Kidney capillary endothelial cell (primary cell): ENCODE results near the gene GAS2L2.
A peak's percentile ranks its signal among the peaks of the same experiment; 100 is the strongest.
"Not testable (repeated sequence)": the region's sequence is repeated elsewhere in the genome, so short reads cannot be mapped to it uniquely, and the experiment has no call there.

Experiments
- DNase-seq: peaks from one replicate; pipeline ENCODE4 v3.0.0-alpha.2; 2018; ENCODE audit warnings: low spot score

GAS2L2 gene

DNA sequence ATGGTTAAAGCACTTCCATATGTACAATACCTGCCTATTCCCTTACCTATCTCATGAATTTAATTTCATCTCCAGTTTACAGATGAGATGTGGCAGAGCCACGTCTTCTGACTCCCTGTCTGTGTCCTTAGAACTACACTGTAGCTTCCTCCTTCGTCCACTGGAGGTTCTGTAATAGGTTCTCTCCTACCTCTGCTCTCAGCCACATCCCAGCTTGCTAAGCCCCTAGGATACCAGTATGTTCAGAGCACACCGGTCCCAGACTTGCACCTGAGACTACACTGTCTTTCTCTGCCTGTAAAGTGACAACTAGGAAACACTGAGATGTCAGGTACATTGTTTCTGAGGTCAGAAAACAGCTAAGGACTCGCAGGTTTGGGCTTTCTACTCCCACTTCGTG, 25.4 kb downstream of the GAS2L2 start:
- DNase-seq = no peak

DNA sequence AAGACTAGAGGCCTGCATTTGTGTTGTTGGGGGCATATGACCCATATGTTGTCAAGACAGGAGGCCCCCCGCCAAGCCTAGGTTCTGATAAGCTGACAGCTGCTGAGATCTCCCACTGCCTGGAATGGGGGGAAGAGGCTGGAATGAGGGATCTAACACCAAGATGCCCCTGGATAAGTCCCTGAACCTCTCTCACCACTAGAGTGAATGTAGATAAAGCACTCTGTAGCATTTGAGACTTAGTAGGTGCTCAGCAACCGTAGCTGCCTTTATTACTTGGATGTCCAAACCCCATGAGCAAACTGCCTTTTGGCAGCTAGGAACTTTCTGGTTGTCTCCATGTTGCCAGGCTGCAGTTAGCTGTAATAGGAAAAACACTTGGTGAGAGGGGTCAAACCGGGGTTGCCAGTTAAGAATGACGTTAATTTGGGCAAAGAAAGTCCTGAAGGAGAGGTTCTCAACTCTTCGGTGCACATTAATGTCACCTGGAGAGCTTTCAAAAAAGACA, 26.0 kb downstream of the GAS2L2 start:
- DNase-seq = no peak

DNA sequence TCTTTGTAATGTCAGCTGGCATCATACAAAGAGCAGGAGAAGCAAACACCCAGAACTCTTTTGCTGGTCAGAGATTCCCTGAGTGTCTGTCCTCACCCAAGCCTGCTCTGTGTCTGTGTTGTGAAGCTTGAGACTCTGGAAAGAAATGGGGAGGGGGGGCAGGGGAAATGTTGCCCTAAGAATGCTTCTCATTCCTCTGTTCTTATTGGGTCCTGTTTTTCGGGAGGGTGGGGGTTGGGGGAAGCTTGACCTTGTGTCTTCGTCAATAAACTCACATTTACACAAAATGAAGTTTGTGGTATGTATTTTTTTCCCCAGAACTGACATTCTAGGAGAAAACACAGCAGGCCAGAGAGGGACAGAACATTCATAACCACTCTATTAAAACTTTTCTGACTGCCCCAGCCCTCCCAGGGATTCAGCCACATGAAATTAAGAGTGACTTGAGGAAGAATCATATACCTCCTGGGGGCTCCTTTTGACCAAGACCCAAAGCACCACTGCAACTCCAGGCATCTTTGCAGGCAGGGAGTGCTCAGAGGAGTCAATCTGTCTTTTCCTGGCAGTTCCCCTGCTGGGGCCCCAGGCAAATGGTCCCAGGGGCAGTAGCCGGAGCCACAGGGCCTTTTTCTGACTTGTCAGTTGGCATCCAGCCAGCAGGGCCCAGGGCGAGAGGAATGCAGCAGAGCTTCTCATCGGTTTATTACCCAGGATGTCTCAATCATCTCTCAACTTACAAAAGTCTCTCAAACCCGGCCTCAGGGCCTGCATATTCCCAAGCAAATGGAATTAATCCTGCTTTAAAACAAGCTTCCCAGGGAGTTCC, 26.7 kb downstream of the GAS2L2 start:
- no peak for DNase-seq

DNA sequence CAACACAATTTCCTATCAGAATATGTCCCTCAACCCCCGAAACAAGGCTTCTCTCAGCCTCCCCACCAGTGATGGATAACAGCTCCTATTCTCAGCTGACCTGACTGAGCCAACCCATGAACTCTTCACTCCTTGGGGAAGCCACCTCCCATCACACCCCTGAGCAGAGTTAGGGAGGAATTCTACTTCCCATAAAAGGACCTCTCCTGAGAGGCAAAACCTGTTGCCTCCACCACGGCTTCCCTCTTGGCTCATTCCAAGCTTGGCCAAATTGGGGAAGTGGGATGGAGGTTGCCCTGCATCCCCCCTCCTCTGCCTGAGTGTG, 27.3 kb downstream of the GAS2L2 start:
- no peak for DNase-seq

DNA sequence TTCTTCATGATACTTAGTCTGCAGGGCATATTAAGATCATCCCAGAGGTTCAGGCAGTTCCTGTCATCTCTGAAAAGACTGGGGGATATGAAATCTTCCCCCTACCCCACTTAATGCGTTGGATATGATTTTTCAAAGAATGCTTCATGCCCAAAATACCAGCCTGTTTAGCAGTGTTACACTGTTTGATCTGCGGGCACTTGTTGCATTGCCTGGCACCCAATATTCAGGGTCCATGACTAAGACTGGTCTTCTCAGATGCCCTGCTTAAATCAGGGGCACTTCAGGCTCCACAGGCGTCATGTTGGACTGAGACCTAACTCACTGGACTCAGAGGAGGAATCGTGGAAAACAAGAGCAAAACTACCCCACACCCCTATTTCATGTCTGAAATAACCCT, 28.0 kb downstream of the GAS2L2 start:
- no peak for DNase-seq

DNA sequence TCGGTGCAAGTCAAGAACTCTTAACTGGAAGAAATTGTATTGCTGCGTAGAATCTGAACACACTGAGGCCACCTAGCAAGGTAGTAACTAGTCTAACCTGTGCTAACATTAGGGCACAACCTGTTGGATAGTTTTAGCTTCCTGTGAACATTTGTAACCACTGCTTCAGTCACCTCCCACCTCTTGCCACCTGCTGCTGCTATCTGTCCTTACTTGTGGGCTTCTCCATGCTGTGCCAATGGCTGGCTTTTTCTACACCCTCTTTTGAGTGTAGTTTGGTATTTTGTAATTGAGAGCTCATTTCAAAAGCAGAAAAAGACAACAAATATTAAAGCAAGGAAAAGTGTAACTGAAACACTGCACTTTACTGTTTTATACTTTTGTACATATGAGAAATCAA, 29.3 kb downstream of the GAS2L2 start:
- DNase-seq = no peak

DNA sequence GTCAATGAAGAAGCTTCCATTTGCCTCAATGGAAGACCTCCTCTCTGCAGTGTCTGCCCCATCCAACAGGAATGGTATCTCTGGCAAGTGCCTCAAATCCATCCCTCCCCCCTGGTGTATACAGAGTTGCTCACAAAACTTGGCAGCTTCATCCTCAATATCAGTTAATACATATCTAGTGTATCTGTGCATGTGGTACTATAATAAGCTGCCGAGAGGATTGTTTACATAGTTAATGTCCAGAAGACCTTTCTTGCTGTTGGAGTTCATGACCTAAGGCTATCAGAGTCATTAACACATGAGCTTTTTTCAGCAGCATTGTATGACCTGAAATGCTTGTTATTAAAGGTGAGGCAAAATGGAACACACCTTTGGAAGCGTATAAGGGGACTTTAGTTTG, 35.6 kb downstream of the GAS2L2 start:
- DNase-seq = no peak

DNA sequence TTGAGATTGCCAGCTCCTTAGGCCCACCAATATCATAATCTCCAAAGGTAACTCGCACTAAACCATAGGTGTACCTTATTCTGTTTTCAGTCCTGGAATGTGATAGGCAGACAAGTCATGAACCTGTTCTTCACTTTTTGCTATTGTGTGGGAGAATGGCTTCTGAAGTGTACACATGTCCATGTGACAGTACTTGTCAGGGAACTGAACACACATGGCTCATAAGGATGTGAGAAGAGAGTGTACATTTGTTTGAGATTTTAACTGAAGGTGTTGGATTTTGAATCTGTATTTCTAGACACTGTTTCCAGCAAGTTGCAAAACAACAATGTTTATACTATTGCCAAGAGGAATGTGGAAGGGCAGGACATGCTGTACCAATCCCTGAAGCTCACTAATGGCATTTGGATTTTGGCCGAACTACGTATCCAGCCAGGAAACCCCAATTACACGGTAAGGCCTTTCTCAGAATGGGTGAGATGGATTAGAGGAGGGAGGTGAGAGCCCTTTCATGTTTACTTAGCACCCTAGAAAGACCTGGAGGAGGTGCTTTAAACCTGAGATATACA, 36.1 kb downstream of the GAS2L2 start:
- DNase-seq = no peak

DNA sequence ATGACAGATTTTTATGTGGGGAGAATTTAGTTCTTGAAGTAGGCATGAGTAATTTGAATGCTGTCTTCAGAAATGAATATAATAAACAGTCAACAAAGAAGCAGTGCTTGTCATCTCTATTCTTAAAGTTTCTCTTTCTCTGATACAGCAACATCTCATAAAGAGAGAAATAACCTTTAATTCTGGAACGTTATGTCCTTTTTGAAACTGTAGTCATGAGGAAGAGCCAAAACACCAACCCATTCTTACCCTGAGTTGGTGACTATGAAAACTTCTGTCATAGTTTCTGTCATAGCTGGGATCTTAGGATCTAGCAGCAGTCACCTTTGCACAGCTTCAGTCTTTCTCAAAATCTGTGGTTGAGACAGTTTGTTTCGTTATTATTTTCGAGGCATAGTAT, 36.9 kb downstream of the GAS2L2 start:
- DNase-seq = no peak

DNA sequence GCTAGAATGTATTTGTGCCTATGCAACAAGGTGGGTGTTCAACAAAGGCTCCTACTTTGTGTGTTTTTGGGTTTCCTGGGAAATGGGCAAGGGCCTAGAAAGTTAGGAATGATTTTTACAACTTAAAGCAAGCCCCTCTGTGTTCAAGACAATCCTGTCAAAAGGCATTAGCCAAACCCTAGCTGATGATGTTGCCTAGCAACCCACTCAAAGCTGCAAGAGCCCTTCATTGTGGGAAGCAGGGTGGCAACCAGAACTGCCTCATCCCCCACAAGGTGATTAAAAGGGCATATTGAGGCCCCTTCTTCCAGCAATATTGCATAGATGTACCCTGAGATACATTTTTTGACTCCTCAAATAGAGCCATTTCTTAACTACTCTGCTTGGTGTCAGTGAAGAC, 37.6 kb downstream of the GAS2L2 start:
- no peak for DNase-seq

DNA sequence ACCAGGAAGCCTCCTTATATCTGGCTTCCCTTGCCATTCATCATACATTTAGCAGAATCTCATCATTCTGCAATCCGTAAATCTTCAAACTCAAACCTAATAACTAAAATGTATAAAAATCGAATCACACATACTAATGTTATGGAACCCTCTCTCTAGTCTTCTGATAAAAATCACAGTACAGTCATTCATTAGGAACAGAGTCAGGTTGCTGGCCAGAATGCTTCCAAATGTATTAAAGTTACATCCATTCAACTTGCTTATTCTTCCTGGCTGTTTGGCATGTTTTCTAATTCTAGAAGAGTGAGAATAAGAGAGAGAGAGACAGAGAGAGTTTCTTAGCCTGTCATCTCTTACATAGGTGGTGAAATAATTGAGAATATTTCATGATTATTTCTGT, 38.1 kb downstream of the GAS2L2 start:
- no peak for DNase-seq

DNA sequence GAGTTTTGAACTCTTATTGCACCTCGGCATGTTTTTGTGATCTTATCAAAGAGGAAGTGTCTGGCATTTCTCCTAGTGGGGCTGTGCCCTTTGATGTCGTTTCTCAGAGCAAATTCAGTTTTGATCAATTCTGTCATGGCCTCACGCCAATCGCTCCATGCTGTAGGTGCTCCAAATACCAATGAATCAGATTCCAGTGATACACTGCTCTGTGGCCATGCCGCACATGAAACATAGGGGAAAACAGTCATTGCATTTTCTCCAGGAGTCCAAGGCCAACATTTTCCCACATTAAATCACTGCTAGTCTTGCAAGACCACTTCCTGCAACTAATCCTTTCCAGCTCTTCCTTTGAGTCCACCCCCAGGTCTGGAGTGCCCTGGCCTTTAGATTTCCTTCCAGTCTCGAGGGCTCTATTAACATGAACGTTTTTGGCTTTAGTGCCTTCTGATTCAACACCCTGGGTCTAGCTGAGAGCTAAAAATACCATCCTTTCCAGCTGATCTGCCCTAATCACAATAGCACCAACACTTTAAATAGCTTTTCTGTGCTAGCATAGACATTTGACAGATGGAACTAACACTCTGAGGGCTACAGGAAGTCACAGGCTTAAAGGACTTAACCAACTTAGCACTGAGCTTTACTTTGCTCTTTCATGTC, 39.8 kb downstream of the GAS2L2 start:
- peak; percentile 99 for DNase-seq

DNA sequence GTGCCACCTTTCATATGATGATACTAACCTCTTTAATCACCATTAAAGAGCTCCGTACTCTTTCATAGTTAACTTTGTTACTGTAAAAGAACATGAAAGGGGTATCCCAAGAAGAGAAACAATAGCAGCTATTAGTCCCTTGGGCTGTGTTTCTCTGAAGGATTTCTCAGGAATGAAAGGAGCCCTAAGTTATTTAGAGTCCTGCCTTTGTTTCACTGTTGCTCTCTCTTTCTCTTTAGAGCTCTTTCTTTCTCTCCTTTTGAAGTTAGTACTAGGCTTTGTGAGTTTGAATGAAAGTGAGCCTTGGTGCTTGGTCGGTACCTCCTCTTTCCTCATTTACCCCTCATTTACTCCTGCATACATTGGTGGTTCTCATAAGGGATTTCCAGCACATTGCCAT, 42.1 kb downstream of the GAS2L2 start:
- DNase-seq = no peak

DNA sequence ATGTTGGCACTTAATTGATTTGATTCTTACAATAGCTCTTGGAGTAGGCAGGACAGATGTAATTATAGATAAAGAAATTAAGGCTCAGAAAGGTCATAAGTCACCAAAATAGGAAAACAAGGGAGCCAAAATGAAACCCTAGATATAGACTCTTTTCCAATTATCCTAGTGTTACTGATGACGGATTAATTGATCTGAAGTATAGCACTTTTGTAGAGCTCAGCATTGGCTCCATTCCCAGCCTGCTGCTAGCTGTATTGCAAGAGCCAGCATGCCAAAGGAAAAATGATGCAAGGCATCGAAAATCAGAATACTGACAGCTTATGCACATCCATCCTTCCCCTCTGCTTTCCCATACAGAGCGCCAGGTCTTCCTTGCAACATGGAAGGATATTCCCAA, 43.2 kb downstream of the GAS2L2 start:
- DNase-seq = no peak

DNA sequence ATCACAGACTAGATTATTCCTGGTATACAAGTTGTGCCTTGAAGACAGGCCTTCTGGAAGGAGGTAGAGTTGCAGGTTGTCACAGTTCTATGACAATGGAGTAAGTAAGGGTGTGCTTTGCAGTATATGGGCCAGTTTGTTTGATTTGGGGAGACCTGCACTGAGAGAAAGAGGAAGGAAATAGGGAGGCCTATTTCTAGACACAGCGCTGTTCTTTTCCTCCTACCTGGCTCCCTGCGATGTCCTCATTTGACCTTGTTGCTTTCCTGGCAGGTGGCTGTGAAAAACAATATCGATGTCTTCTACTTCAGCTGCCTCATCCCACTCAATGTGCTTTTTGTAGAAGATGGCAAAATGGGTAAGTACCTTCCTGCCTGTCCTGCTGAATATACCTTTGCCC, 44.1 kb downstream of the GAS2L2 start:
- no peak for DNase-seq

DNA sequence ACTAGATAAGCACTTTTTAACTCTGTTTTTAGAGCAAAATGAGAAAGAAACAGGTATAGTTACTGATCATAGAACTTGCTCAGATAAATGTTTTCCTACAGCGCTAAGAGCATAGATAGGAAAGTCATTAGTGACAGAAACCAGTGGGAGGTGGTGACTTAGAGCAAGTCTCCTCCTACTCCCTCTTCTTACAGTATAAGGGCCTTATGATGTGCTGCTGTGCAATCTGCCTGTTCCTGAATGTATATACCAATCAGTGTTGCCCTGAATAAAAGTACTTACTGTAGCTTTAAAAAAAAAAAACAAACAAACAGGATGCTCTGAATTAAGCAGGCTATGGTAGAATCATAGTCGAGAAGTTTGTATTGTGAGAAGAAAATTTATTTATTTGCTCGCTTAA, 44.9 kb downstream of the GAS2L2 start:
- no peak for DNase-seq

DNA sequence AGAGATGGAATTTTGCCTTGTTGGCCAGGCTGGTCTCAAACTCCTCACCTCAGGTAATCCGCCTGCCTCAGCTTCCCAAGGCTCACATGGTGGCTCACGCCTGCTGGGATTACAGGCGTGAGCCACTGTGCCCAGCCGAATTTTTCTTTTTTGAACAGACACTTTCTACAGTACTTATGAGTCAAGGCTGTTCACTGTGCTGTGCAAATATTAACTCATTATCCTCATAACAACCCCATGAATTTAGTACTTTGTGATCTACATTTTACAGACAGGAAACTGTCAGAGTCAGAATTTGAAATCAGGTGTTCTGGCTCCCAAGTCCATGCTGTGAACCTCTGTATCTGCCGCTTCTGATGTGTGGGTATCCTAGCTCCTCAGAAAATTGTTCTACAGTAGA, 47.3 kb downstream of the GAS2L2 start:
- no peak for DNase-seq

DNA sequence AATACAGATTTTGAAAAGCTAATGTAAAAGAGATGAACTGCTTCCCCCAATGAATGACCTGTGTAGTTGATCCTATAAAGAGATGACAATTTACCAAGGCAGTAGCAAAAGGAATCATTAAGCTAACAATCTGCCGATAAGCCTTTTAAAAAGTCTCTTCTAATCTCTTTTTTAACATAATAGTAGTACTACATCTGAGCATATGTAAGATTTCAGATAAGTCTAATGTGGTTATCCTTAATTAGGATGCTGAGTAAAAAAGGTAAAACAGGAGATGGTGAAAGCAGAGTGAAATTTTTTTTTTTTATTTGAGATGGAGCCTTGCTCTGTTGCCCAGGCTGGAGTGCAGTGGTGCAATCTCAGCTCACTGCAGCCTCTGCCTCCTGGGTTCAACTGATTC, 47.8 kb downstream of the GAS2L2 start:
- no peak for DNase-seq

DNA sequence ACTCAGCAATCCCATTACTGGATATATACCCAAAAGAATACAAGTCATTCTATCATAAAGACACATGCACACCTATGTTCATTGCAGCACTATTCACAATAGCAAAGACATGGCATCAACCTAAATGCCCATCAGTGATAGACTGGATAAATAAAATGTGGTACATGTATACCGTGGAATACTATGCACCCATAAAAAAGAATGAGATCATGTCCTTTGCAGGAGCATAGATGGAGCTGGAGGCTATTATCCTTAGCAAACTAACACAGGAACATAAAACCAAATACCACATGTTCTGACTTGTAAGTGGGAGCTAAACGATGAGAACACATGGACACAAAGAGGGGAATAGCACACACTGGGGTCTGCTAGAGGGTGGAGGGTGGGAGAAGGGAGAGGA, 49.7 kb downstream of the GAS2L2 start:
- not testable (repeated sequence) for DNase-seq

DNA sequence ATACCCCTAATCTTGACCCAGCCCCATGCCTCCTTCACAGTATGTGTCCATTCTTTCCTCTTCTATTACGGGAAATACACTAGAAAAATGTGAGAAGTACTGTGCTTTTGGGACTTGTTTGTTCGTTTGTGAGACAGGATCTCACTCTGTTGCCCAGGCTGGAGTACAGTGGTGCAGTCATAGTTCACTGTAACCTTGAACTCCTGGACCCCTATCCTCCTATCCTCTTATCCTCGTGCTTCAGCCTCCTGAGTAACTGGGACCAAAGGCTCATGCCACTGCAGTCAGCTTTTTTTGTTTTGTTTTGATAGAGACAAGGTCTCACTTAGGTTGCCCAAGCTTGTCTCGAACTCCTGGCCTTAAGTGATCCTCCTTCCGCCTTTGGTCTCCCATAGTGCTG, 51.5 kb downstream of the GAS2L2 start:
- no peak for DNase-seq

DNA sequence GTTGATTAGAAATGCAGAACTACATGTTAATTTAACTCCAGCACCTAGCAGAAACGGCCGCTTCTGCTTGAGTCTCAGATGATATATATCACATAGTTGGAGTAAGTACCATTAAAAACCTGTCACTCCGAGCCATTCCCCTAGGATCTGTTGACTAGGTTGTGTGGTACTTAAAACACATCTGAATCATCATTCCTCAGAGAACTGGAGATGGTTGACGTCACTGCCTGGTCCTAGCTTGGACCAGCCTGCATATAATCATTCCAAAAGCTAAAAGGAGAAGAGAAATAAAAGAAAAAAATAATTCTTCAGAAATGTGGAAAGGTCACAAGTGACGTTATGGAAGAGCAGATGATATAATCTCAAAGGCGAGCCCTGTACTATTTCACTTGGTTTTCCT, 52.9 kb downstream of the GAS2L2 start:
- DNase-seq = no peak

DNA sequence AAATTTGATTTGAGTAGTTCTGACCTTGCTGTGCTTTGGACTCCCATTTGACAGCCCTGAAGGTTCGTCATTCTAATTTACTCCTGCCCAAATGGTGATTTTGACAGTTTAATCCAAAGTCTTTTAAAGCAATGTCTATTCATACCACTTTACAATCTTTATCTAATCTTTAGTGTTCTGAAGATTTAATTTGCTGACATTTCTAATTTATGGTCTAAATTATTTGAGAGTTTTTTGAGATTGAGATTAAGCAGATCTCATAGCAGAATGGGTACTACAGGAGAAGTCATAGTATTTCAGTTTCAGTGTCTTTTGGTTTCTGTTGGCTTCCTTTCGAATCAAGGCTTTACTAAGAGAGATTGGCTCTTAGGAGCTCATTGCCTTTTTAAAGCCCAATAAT, 54.2 kb downstream of the GAS2L2 start:
- DNase-seq = no peak

DNA sequence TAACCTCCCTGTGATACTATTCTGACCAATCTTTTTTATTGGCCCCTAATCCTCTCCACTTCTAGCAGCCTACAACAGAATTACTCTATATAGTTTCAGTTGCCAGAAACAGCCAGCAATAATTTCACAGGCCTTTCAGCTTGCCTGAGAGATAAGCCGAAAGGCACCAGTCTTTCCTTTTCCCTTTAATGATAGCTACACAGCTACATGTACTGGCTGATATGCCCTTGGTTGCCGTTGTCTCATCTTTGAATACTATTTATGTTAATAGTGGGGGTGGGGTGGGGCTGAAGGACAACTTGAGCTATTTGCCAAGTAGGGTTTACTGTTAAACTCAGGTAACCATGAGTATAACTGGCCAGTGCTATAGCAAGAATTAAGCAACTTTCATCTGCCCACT, 57.4 kb downstream of the GAS2L2 start:
- no peak for DNase-seq

DNA sequence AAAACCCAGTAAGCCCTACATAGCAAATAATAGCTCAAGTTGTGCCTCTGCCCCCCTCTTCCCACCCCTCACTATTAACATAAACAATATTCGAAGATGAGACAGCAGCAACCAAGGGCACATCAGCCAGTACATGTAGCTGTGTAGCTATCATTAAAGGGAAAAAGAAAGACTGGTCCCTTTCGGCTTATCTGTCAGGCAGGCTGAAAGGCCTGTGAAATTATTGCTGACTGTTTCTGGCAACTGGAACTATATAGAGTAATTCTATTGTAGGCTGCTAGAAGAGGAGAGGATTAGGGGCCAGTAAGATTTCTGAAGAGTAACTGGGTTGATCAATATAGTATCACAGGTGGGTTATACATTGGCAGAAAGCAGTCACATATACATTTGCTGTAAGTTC, 58.1 kb downstream of the GAS2L2 start:
- no peak for DNase-seq
